Colon (tissue), 2 donors: ENCODE results near the gene CFP.
A peak's percentile ranks its signal among the peaks of the same experiment; 100 is the strongest.
"Not testable (repeated sequence)": the region's sequence is repeated elsewhere in the genome, so short reads cannot be mapped to it uniquely, and the experiment has no call there.

Source experiments
- FAIRE-seq: peaks from 2 replicates; lab custom pipeline; 2012; peaks lifted over from hg19 to GRCh38; lab: Jason Lieb, UNC
- donor health status: control.
- donor health status: control.

CFP gene

GRCh38 chrX:47629419-47630200 lies at the start of gene CFP:
Gene CFP (minus strand): TSS chrX:47629930. CDS start chrX:47629844, 86 bp downstream.
- FAIRE-seq, result no peak

DNA sequence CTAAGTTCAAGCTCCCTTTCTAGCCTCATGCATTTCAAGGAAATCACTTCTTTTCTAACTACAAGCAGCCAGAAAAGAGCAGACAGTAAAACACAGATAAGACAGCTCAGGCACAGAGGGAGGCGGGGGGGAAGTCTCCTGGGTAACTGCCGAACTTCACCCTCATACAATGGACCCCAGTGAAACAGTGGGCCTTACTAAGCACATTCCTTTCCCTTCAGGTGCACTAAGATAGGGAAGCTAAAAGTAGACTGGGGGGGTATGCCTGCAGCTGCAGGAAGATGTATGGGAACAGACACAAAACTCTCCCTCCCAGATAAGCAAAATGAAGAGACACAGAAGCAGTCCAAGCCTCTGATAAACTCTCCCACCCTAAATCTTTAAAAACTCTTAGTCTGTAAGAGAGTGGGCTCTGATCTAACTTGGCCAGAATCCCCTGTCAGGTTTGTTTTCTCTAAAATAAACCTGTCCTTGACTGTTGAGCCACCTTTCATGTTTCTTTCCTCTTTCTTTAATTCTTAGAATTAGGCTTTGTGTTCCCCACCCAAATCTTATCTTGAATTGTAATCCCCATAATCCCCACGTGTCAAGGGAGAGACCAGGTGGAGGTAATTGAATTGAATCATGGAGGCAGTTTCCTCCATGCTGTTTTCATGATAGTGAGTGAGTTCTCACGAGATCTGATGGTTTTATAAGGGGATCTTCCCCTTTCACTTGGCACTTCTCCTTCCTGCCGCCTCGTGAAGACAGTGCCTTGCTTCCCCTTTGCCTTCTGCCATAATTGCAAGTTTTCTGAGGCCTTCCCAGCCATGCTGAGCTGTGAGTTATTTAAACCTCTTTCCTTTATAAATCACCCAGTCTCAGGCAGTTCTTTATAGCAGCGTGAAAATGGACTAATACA lies 46.5 kb upstream of the CFP start:
- FAIRE-seq, result not testable (repeated sequence)

GRCh38 chrX:47674776-47675175 lies 45.0 kb upstream of the CFP start:
- FAIRE-seq, result no peak

GRCh38 chrX:47665797-47666196 lies 36.1 kb upstream of the CFP start:
- not testable (repeated sequence) for FAIRE-seq

- FAIRE-seq, result no peak
Measured at GRCh38 chrX:47664737-47665136, 35.0 kb upstream of the CFP start.

GRCh38 chrX:47662144-47662657 lies 32.5 kb upstream of the CFP start:
- no peak for FAIRE-seq

DNA sequence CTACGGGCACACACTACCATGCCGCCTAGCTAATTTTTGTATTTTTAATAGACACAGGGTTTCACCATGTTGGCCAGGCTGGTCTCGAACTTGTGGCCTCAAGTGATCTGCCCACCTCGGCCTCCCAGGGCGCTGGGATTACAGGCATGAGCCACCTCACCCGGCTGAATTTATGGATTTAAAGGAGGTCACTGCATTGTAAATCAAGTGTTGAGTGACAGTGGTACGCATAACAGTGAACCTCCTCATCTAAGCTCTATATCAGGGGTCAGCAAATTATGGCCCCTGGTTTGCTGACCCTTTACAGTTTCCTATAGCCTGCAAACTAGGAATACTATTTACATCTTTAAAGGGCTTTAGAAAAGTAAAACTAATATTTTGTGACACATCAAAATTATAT lies 31.8 kb upstream of the CFP start:
- FAIRE-seq, result no peak

- no peak for FAIRE-seq
Measured at GRCh38 chrX:47659421-47659726, 29.6 kb upstream of the CFP start.

GRCh38 chrX:47658684-47659420 lies 29.1 kb upstream of the CFP start, which contains the start of gene UXT:
Gene UXT (minus strand): TSS chrX:47659180. CDS start chrX:47658927, 253 bp downstream.
- FAIRE-seq, result peak; percentile 45

- no peak for FAIRE-seq
Measured at GRCh38 chrX:47658301-47658683, 28.6 kb upstream of the CFP start.

- FAIRE-seq, result no peak
Measured at GRCh38 chrX:47651043-47651905, 21.5 kb upstream of the CFP start.

DNA sequence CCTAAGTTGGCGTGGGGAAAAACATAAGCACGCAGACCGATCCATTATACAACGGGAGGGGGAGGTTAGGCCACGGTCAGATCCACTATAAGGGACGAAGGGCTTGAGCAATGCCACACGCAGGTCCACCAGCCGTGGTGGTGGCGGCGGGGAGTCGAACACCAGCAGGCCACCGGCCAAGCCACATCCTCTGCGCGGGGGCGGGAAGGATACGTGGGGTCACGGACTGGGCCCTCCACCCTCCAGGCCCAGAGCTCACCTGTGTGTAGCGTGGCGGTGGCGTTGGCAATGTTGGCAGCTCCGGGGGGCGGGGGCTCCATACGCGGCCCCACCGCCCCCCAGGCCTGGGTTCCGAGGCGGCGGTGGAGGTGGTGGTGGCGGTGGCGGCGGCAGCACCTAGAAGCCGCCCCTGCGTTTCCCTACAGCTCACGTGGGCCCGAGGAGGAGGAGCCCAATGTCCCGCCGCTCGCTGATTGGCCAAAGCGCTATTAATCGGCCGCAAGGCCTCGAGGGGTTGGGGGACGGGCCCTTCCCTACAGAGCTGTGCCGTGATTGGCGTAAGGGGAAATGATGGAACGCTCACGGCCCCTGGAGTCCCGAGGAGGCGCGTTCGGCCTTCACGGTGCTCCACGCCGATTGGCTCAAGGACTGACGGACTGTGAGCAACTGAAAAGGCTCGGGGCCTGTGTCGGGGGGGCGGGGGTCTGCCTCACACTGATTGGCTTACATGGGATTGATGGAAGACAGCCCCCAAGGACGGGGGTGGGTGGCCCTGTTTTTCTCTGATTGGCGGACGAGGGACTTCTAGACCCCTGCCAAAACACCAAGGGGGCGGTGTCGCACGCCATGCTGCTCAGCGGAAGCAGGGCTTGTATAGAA lies 20.7 kb upstream of the CFP start, which contains the start of gene ELK1:
Gene ELK1, minus strand, starts transcription at position 400 of the 879 bp plus-strand sequence. CDS start 9,122 bp downstream, outside the sequence.
- FAIRE-seq, result peak; percentile 80

GRCh38 chrX:47649781-47650163 lies 20.0 kb upstream of the CFP start:
- FAIRE-seq, result no peak

DNA sequence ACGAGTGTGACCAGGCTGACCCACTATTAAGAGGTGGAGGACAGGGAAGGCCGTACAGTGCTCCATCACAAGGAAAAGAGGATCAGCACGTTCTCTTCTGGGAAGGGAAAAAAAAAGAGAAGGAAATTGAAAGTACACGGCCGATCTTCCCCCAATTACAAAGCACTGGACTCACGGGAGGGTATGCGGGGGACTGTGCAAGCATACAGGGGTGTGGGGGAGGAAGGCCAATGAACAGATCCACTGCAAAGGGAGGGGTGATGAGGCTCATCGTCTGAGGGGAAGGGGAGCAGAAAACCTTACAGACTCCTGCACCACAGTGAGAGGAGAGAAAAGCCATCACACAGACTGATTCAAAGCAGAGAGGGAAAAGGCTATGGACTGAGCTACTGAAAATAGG lies 19.5 kb upstream of the CFP start:
- FAIRE-seq, result no peak

- FAIRE-seq, result no peak
Measured at GRCh38 chrX:47648376-47648775, 18.6 kb upstream of the CFP start.

DNA sequence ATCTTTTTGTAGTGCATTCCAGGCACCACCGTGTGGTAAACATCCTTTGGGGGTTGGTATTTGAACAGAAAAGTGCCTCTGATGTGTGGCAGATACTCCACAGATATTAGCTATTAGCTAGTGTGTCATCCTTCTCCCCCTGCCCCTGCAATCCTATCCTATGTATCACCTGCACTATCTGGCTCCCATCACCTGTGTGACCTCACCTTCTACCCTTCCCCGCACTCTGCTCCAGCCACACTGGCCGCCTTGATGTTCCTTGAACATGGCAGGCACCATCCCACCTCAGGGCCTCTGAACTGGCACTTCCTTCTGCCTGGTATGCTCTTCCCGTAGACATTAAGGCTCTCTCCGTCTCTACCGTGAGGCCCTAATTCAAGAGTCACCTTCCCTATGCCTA lies 16.9 kb upstream of the CFP start:
- FAIRE-seq, result no peak

DNA sequence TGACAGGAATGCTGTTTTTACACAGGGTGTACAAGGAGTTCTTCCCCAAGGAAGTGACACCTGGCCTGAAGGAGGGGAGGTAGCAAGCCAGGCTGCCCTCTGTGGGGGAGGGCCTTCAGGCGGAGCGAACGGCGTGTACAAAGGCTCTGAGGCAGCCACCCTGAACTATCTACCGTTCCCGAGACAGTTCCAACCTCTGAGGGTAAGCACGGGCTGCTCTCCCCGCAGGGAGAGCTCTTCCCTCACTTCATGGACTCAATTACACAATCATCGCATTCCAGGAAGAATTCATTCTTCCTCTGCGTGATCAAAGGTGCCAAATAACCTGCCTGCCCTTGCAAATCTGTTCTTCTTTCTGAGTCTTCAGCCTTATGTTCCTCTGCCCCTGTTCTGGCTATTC lies 15.8 kb upstream of the CFP start:
- FAIRE-seq, result no peak

- FAIRE-seq, result no peak
Measured at GRCh38 chrX:47644557-47645091, 14.9 kb upstream of the CFP start.

DNA sequence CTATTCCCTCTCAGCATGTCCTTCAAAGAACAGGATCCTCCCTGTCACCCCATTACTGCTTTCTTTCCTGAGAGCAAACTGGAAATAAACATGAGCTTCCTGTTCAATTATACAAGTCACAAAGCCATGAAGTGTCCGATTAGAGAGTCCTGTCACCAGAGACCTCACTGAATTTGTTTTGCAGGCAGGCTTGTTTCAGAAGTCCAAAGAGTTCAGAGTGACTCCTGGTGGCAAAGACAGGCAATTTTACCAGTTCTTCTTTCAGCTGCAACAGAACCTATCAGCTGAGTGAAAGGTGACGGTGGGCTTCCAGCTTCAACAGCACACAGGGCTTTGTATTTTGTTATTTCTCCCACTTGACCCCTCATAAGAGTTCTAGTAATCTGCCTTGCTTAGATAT lies 14.2 kb upstream of the CFP start:
- FAIRE-seq, result no peak

DNA sequence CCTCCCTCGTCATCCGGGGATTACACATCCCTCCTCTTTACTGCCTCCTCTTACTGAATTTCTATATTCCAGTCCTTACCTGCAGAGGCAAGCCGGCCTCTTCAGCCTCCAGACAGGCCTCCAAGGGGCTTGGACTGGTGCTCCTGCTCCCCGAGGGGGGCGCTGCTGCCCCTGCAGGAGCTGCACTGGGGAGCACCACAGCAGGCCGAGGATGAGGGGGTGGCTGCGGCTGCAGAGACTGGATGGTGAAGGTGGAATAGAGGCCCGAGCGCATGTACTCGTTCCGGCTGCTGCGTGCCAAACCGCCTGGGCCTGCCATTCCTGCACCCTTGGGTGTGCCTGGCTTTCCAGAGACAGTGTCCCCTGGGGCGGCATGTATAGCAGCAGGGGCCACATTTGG lies 9.1 kb upstream of the CFP start:
- FAIRE-seq, result no peak
